Upper lobe of right lung (tissue), 1 donor: Measurements from ENCODE around the gene VWA5B1. TPM values are rescaled to one million over a fixed set of nuclear protein-coding genes. Genes with fewer than 3 reads are reported as not detected.

Source experiments
- ATAC-seq: fragments of 200-7000 bp; cut with Tn5 transposase; one replicate; pipeline ENCODE4 v1.9.1; 2020; ENCODE audit warnings: mild to moderate bottlenecking, moderate library complexity
- DNase-seq: peaks from one replicate; pipeline ENCODE4 v3.0.0-alpha.2; 2020
- H3K27ac ChIP-seq: fragments of 200-600 bp; one replicate; pipeline ENCODE4 v1.8.0; 2022
- H3K27me3 ChIP-seq: fragments of 200-600 bp; one replicate; pipeline ENCODE4 v1.8.0; 2022; ENCODE audit warnings: mild to moderate bottlenecking
- H3K36me3 ChIP-seq: fragments of 200-600 bp; one replicate; pipeline ENCODE4 v1.8.0; 2022
- H3K4me1 ChIP-seq: fragments of 200-600 bp; one replicate; pipeline ENCODE4 v1.8.0; 2022
- H3K4me3 ChIP-seq: fragments of 200-600 bp; one replicate; pipeline ENCODE4 v1.8.0; 2022; ENCODE audit warnings: mild to moderate bottlenecking
- H3K9me3 ChIP-seq: fragments of 200-600 bp; one replicate; pipeline ENCODE4 v1.8.0; 2022
- CTCF ChIP-seq: fragments of 200-600 bp; IDR thresholded peaks from one replicate; pipeline ENCODE4 v1.8.0; 2022; ENCODE audit warnings: antibody characterized with exemption
- intact Hi-C: fragments of 100-400 bp; cut with DNase I; formaldehyde crosslinking; loops from one replicate; pipeline ENCODE4 v1.11.0; 2022
- total RNA-seq: library from RNA; stranded (reverse); fragmentation: NEBNext Ultra II Directional; extraction: Animal tissue kit (Norgen Biotek cat#: 25700); gene quantifications from one replicate; pipeline ENCODE4 v1.2.1, GENCODE V29; 2021
- donor health status: DM: no; HTN: yes; CAD: no; lungs with severe emphysema.

Gene VWA5B1
- total RNA-seq, 1 donor from 2014 or later = 0.09 TPM

GRCh38 chr1:20351911-20352701 lies 61.4 kb downstream of the VWA5B1 start:
- TF ChIP-seq CTCF = no peak
- no peaks in the 10 kb centered on the region for H3K4me1 ChIP-seq
- DNase-seq (no peak), ATAC-seq (no peak)
- H3K27ac ChIP-seq = no peak overlapping the region
- intact Hi-C loops = no loop called here
- no peaks in the 10 kb centered on the region for H3K36me3 ChIP-seq
- H3K27me3 ChIP-seq = no peaks in the 10 kb centered on the region
- no peaks in the 10 kb centered on the region for H3K9me3 ChIP-seq
- H3K4me3 ChIP-seq = no peak overlapping the region

- intact Hi-C loops = no loop called here
- Histone ChIP-seq H3K36me3 (no peaks in the 10 kb centered on the region), H3K4me1 (no peaks in the 10 kb centered on the region), H3K9me3 (no peaks in the 10 kb centered on the region), H3K27me3 (peaks cover 2% of the 10 kb centered on the region), H3K27ac (no peak overlapping the region), H3K4me3 (no peak overlapping the region)
- DNase-seq (no peak), ATAC-seq (no peak)
- no peak for TF ChIP-seq CTCF
Measured at GRCh38 chr1:20353836-20354235, 63.2 kb downstream of the VWA5B1 start.

- Histone ChIP-seq H3K27ac (no peak overlapping the region), H3K4me1 (no peaks in the 10 kb centered on the region), H3K36me3 (no peaks in the 10 kb centered on the region), H3K9me3 (no peaks in the 10 kb centered on the region), H3K4me3 (no peak overlapping the region), H3K27me3 (peaks cover 6% of the 10 kb centered on the region)
- intact Hi-C loops = no loop called here
- DNase-seq (no peak), ATAC-seq (no peak)
- TF ChIP-seq CTCF = no peak
Measured at GRCh38 chr1:20354610-20355009, 63.9 kb downstream of the VWA5B1 start.

- Histone ChIP-seq H3K4me3 (no peak overlapping the region), H3K4me1 (no peaks in the 10 kb centered on the region), H3K36me3 (no peaks in the 10 kb centered on the region), H3K9me3 (no peaks in the 10 kb centered on the region), H3K27ac (no peak overlapping the region), H3K27me3 (peaks cover 10% of the 10 kb centered on the region)
- no peak for TF ChIP-seq CTCF
- ATAC-seq = no peak
- intact Hi-C loops = no loop called here
- no peak for DNase-seq
Measured at GRCh38 chr1:20355101-20355827, 64.6 kb downstream of the VWA5B1 start.

GRCh38 chr1:20355828-20356735 lies 65.4 kb downstream of the VWA5B1 start:
- Histone ChIP-seq H3K4me3 (no peak overlapping the region), H3K27ac (no peak overlapping the region), H3K9me3 (no peaks in the 10 kb centered on the region), H3K27me3 (peaks cover 11% of the 10 kb centered on the region), H3K36me3 (no peaks in the 10 kb centered on the region), H3K4me1 (no peaks in the 10 kb centered on the region)
- DNase-seq = no peak
- intact Hi-C loops = no loop called here
- no peak for TF ChIP-seq CTCF
- ATAC-seq = no peak
